ENCODE measurements around the gene CTNNA3. TPM values are rescaled to one million over a fixed set of nuclear protein-coding genes. Genes with fewer than 3 reads are reported as not detected.

Gene CTNNA3
- total and polyA plus RNA-seq, 10 donors = 0.03 to 2.4 (median 0.76) TPM; not detected in 1

GRCh38 chr10:66294538-66294937 is 1401.5 kb downstream of the CTNNA3 start:
- Histone ChIP-seq H3K27me3 (replicated peaks in 1 of 7) (no peaks in the 10 kb centered on the region), H3K4me1 (no peaks in the 10 kb centered on the region), H3K36me3 (no peaks in the 10 kb centered on the region), H3K9me3 (no peaks in the 10 kb centered on the region), H3K4me3 (no peak overlapping the region), H3K27ac (no peak overlapping the region)
- intact Hi-C loops (cut with DNase I; ENCODE audit: low total_unique reads) = no loop called here
- TF ChIP-seq CTCF (IDR thresholded peaks at IDR 0.05 in 8 of 11, conservative IDR thresholded peaks at IDR 0.05 in 3 of 11) (no peak), POLR2AphosphoS5 (IDR thresholded peaks at IDR 0.05) (no peak), POLR2A (IDR thresholded peaks at IDR 0.05) (no peak)
- WGBS, 5 donors = 68 to 86% (median 76%) methylated on average over 3 of the region's 3 CpGs
- DNase-seq = no peak

GRCh38 chr10:66292922-66293321 is 1403.1 kb downstream of the CTNNA3 start:
- no peak for DNase-seq
- Histone ChIP-seq H3K27ac (no peak overlapping the region), H3K4me3 (no peak overlapping the region), H3K36me3 (no peaks in the 10 kb centered on the region), H3K4me1 (no peaks in the 10 kb centered on the region), H3K9me3 (no peaks in the 10 kb centered on the region), H3K27me3 (replicated peaks in 1 of 7) (no peaks in the 10 kb centered on the region)
- TF ChIP-seq POLR2AphosphoS5 (IDR thresholded peaks at IDR 0.05) (no peak), POLR2A (IDR thresholded peaks at IDR 0.05) (no peak), CTCF (IDR thresholded peaks at IDR 0.05 in 8 of 11, conservative IDR thresholded peaks at IDR 0.05 in 3 of 11) (no peak)
- intact Hi-C loops (cut with DNase I; ENCODE audit: low total_unique reads) = no loop called here

- Histone ChIP-seq H3K9me3 (no peaks in the 10 kb centered on the region), H3K27ac (no peak overlapping the region), H3K36me3 (no peaks in the 10 kb centered on the region), H3K4me1 (no peaks in the 10 kb centered on the region), H3K4me3 (no peak overlapping the region), H3K27me3 (replicated peaks in 1 of 7) (no peaks in the 10 kb centered on the region)
- 51 to 83% (median 70%) methylated on average over 1 of the region's 1 CpG for WGBS, 5 donors
- no peak for DNase-seq
- intact Hi-C loops (cut with DNase I; ENCODE audit: low total_unique reads) = no loop called here
- TF ChIP-seq POLR2A (IDR thresholded peaks at IDR 0.05) (no peak), CTCF (IDR thresholded peaks at IDR 0.05 in 8 of 11, conservative IDR thresholded peaks at IDR 0.05 in 3 of 11) (no peak), POLR2AphosphoS5 (IDR thresholded peaks at IDR 0.05) (no peak)
These were observed 1403.5 kb downstream of the CTNNA3 start for GRCh38 chr10:66292456-66292855.

- intact Hi-C loops (cut with DNase I; ENCODE audit: low total_unique reads) = no loop called here
- Histone ChIP-seq H3K27me3 (replicated peaks in 1 of 7) (no peaks in the 10 kb centered on the region), H3K4me3 (no peak overlapping the region), H3K9me3 (no peaks in the 10 kb centered on the region), H3K27ac (no peak overlapping the region), H3K36me3 (no peaks in the 10 kb centered on the region), H3K4me1 (no peaks in the 10 kb centered on the region)
- DNase-seq = no peak
- 48 to 91% (median 81%) methylated on average over 2 of the region's 2 CpGs for WGBS, 5 donors
- TF ChIP-seq POLR2AphosphoS5 (IDR thresholded peaks at IDR 0.05) (no peak), POLR2A (IDR thresholded peaks at IDR 0.05) (no peak), CTCF (IDR thresholded peaks at IDR 0.05 in 8 of 11, conservative IDR thresholded peaks at IDR 0.05 in 3 of 11) (no peak)
These were observed 1404.9 kb downstream of the CTNNA3 start for GRCh38 chr10:66291133-66291532.

Data from spleen (tissue), 11 donors.